ENCODE results near the gene HACE1.
"Not testable (repeated sequence)": the region's sequence is repeated elsewhere in the genome, so short reads cannot be mapped to it uniquely, and the experiment has no call there.

The HACE1 gene, protein sequence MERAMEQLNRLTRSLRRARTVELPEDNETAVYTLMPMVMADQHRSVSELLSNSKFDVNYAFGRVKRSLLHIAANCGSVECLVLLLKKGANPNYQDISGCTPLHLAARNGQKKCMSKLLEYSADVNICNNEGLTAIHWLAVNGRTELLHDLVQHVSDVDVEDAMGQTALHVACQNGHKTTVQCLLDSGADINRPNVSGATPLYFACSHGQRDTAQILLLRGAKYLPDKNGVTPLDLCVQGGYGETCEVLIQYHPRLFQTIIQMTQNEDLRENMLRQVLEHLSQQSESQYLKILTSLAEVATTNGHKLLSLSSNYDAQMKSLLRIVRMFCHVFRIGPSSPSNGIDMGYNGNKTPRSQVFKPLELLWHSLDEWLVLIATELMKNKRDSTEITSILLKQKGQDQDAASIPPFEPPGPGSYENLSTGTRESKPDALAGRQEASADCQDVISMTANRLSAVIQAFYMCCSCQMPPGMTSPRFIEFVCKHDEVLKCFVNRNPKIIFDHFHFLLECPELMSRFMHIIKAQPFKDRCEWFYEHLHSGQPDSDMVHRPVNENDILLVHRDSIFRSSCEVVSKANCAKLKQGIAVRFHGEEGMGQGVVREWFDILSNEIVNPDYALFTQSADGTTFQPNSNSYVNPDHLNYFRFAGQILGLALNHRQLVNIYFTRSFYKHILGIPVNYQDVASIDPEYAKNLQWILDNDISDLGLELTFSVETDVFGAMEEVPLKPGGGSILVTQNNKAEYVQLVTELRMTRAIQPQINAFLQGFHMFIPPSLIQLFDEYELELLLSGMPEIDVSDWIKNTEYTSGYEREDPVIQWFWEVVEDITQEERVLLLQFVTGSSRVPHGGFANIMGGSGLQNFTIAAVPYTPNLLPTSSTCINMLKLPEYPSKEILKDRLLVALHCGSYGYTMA

DNA sequence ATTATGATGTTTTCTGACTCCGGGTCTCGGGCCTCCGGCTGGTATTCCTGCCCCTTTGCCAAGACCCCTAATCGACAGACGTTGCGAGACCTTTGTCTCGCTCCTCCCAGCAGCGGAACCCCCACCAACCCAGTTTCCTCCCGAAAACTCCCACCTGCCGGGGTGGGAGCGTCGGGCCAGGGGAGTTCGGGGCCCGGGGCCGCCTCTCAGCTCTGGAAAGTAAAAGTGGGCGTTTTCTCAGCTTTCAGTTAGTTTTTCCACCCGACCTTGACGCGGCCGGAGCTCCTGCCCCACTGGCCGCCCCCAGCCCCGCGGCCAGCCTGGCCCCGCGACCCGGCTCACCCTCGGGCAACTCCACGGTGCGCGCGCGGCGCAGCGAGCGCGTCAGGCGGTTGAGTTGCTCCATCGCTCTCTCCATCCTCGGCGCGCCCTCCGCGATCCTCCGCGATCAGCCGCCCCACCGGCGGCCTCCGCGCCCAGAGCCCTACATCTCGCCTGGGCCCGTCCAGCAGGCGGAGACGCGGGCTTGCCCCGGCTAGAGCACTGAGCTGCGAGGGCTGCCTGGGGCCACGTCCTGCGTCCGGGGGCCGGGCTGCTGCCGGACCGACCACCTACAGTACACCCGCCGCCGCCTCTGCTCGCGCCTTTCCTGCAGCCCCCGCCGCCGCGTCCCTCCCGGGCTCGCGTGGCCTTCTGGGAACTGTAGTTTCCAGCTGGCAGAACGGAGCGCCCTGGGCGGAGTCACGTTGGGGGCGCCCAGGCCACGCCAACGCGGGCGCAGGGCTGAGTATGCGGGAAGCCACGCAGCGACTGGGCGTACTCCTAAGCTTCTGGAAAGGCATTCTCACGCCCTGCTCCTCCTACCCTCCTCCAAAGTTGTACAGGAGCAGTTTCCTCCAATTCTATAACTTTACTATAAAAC is at the start of gene HACE1:
Gene HACE1, minus strand, starts transcription at position 695 of the 922 bp plus-strand sequence. Its CDS starts 277 bp downstream, at position 418.
- peak; percentile 66 to 76 for DNase-seq (ENCODE audit: low read depth in 2 of 2)

DNA sequence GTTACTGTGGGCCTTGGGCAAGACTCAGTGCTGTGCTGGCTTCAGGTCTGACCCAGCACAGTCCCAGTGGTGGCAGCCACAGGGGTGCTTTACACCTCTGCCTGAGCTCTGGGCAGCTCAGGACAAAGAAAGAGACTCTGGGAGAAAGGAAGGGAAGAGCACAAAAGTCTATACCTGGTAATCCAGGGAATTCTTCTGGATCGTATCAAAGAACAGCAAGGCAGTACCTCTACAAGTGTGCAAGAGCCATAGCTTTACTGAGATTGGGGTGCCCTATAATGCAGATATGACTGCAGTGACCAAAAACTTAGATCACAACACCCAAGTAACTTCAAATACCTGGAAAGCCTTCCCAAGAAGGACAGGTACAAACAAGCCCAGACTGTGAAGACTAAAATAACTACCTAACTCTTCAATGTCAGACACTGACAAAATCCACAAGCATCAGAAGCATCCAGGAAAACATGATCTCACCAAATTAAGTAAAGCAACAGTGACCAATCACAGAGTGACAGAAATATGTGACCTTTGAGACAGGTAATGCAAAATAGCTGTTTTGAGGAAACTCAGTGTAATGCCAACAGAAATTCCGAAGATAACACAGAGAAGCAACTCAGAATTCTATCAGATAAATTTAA is 49.3 kb upstream of the HACE1 start:
- no peak for DNase-seq (ENCODE audit: low read depth in 2 of 2)

DNA sequence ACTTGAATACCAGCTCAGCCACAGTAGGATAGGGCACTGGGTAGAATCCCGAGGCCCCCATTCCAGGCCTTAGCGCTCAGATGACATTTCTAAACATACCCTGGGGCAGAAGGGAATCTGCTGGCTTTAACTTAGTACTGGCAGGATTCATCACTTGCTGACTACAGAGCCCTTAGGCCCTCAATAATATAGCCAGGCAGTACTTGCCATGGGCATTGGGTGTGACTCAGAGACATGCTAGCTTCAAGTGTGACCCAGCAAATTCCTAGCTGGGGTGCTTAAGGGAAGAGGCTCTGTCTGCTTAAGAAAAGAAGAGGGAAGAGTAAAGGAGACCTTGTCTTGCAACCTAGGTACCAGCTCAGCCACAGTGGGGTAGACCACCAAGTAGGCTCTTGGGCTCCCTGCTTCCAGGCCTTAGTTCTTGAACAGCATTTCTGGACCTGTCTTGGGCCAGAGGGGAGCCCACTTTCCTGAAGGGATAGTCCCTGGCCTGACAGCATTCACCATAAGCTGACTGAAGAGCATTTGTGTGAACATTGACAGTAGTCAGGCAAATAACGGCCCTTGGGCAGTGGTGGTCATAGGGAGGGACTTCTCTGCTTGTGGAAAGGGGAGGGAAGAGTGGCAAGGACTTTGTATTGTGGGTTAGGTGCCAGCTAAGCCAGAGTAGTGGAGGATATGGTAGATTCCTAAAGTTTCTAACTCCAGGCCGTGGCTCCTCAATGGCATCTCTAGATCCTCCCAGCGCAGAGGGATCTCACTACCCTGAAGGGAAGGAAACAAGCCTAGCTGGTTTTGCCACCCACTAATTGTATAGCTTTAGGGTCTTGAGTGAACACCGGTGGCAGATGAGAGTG is 48.5 kb upstream of the HACE1 start:
- no peak for DNase-seq (ENCODE audit: low read depth in 2 of 2)

DNA sequence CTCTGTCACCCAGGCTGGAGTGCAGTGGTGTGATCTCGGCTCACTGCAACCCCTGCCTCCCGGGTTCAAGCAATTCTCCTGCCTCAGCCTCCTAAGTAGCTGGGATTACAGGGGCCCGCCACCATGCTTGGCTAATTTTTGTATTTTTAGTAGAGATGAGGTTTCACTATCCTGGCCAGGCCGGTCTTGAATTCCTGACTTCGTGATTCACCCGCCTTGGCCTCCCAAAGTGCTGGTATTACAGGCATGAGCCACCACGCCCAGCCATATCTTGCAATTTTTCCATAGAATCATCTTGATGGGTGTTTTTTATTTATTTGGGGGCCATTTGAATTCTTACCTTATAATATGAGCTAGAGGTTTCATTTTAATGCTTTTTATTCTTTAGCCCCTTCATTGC is 39.2 kb upstream of the HACE1 start:
- DNase-seq (ENCODE audit: low read depth in 2 of 2): not testable (repeated sequence)

DNA sequence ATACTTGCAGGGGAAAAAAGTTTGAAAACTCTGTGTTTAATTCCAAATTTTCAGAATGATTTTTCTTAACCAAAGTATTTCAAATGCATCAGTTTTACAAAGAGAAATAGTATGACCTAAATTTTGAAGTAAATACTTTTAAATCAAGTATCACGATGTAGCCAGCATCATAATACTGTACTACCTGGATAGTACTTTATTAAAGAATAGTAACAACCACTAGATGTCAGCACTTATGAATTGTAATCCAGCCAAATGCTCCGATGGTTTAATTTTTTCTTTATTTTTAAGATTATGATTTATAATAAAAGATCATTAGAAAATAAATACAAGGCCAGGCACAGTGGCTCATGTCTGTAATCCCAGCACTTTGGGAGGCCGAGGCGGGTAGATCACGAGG is 37.2 kb upstream of the HACE1 start:
- no peak for DNase-seq (ENCODE audit: low read depth in 2 of 2)

DNA sequence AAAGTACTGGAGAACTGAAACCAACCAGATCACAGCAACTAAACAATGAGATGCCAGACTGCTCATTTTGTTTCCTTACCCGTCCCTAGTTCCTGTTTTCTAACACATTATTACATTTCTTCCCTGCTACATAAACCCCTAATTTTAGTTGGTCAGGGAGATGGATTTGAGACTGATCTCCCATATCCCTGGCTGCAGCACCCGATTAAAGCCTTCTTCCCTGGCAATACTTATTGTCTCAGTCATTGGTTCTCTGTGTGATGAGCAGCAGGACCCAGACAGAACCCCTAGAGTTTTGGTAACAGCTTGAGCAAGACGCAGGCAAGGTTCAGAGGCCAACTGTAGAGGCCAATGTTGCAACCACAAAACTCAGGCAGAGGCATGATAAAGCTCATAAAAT is 28.3 kb upstream of the HACE1 start:
- no peak for DNase-seq (ENCODE audit: low read depth in 2 of 2)

DNA sequence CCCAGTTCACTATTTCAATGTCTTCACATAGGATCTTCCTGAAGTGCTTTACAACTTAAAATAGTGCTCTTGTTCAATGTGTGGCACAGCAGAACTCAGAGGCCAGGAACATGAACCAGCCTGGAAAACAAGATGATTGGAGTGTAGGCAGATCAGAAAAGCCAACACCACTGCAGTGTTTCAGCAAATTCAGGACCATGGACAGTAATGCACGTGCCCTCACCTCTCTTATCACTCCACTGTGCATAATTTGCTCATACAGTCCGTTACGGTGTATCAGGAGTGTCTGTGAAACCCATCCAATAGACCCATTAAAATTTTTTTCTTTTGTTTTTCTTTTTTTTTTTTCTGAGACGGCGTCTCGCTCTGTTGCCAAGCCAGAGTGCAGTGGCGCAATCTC is 27.6 kb upstream of the HACE1 start:
- no peak for DNase-seq (ENCODE audit: low read depth in 2 of 2)

DNA sequence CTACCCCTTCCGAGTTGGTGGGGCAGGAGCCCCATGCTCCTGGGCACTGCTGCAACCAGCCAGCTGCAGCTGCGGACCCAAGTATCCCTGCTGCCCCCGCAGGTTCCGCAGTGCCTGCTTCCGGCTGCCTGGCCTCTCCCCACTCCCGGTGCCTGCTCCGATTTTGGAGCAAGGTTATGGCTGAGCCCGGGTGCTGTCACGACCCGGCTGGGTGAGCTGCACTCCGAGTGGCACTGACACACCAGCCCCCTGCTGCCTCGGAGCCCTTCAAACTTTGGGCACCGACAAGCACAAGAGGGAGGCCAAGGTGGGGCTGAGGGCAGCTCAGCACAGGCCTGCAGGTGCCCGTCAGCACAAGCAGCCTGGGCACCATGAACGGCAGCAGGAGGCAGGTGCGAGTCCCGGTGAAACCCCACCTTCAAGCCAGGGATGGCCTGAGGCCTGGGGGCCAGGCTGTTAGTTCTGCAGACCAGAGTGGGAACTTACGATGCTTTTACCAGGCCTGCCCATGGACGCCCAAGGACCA is 25.9 kb upstream of the HACE1 start:
- no peak for DNase-seq (ENCODE audit: low read depth in 2 of 2)

DNA sequence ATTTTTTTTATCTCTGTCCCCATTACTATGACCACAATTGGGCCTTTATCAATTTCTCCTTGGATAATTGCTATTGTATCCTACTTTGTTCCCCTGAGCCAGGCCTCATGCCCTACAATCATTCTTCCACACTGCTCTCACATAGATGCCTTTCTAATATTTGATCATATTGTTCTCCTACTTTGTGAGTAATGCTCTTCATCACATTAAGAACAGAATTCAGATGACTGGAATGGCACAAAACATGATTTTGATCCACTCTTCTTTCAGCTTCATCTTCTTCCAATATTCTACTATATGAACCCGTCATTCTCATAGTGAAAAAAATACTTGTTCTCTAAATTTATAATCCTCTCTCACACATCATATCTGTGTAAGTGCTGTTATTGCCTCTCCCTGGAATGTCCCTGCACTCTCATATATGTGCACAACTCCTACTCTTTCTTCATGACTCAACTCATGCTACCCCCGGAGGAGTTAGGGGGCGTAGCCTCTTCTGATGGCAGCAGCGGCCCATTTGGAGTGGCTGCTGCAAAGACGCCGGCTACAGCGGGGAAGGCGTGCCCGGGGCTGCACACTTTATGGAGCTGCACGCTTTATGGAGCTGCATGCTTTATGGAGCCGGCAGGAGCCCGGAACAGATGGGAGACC is 25.3 kb upstream of the HACE1 start:
- no peak for DNase-seq (ENCODE audit: low read depth in 2 of 2)

DNA sequence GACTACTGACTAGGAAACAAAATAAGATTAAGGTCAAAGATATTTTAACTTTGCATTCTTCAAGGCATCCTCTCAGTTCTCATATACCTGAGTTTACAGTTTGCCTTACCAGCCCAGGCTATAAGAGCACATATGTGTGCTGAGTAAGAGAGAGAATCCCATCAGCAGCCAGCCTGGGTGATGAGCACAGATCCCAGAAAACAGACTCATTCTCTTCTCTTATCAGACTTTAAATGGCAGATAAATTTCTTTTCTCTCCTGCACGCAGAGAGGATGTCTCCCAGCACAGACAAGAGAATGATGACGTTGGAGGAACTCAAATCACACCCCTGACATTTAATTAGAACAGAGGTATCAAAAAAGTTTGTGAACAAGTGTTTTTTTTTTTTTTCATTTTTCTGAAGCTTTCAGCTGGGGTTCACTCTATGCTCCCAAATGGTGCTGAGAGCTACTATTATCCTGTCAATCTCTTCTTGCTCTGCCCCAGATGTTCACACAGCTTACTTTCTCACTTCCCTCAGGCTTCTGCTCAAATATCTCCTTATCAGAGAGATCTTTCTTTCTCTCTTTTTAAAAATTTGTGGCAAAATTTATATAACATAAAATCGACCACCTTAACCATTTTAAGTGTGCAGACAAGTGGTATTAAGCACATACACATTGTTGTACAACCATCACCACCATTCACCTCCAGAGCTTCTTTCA is 22.4 kb upstream of the HACE1 start:
- no peak for DNase-seq (ENCODE audit: low read depth in 2 of 2)

DNA sequence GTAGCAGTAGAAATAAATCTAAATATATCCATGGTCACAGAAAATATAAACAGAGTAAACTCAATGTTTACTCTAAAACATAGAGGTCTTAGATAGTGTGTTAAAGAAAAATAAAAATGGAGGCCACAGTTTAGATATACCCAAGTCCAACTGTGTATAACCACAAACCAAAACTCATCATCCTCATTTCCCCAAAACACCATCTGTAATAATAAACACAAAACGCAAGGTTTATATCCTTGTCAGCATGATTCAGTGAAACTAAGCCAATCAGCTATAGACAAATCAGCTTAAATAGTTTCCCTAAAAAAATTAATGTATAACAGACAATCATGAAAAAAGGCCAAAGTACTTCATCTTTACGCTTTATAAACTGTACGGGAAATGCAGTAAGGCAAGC is 2.7 kb upstream of the HACE1 start:
- DNase-seq (ENCODE audit: low read depth in 2 of 2): no peak

DNA sequence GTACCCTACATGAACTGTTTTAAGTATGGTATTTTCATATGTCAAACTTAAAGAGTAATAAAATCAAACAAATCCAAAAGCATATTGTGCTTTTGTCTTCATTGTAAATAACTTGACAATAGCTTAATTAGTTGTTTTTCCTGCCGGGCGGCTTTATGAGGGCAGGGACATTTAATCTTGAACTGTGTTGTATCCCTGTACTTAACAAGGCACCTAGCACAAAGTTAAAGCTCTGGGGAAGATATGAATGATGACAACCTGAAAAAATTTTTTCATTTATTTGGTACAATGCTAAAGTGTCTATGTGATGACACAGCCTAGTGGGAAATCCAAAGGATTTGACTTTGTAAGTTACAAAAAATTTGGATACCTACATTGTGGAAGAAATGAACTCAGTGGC is 502 bp upstream of the HACE1 start:
- no peak for DNase-seq (ENCODE audit: low read depth in 2 of 2)

DNA sequence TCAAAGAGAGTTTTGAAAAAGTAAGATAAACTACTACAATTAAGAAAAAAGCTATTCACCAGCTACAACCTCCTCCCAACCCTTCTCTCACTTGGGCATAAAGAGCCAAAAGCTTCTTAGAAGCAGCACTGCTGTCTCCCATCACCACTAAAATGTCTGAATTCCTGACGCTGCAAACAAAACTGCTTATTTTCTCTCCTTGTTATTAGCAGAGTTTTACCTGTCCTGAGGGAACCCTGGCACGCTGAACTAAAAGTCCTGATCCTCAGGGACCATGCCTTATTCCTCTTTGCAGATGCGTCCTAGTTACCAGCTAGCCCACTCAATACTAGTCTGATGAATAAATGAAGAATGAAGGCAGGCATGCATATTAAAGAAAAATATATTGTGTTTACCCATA is 1.1 kb downstream of the HACE1 start:
- DNase-seq (ENCODE audit: low read depth in 2 of 2): no peak

DNA sequence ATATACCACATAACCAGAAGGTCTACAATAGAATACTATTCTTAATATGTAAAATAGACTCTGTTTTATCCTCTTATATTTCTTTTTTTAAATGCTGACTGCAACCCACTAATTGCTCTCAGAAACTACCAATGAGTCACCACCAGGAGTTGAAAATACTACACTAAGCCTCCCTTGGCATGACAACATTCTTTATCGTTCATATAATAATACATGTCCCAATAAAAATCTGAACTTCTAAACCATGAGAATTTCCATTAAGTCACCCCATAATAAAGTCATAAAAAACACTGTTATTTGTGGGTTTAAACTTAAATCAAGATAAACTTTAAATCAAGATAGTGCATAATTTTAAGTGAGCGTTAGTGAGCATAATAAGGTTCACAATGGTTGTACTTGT is 4.2 kb downstream of the HACE1 start:
- no peak for DNase-seq (ENCODE audit: low read depth in 2 of 2)

DNA sequence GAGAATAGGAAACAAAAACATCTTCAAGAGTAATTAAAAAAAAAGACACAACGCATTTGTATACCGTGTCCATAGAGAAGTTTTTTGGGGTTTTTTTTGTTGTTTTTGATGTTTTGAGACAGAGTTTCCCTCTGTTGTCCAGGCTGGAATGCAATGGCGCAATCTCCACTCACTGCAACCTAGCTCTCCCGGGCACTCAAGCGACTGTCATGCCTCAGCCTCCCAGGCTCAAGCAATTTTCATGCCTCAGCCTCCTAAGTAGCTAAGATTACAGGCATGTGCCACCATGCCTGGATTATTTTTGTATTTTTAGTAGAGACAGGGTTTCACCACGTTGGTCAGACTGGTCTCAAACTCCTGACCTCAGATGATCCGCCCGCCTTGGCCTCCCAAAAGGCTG is 12.0 kb downstream of the HACE1 start:
- DNase-seq (ENCODE audit: low read depth in 2 of 2): not testable (repeated sequence)

DNA sequence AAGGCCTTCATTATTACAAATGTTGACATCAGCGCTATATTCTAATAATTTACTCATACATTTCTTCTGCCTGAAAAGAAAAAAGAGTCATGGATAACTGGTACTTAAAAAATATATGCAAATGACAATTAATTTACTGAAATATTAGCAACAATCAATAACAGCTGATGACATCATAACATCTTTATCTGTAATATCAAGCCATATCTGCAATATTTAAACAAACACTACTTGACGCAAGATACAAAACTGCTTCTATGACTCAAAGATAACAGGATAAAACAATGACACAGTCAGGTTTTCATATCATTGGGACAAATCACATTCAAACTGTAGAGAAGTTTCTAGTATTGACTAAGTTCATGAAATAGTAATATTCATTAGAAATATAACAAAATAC is 16.5 kb downstream of the HACE1 start:
- no peak for DNase-seq (ENCODE audit: low read depth in 2 of 2)

DNA sequence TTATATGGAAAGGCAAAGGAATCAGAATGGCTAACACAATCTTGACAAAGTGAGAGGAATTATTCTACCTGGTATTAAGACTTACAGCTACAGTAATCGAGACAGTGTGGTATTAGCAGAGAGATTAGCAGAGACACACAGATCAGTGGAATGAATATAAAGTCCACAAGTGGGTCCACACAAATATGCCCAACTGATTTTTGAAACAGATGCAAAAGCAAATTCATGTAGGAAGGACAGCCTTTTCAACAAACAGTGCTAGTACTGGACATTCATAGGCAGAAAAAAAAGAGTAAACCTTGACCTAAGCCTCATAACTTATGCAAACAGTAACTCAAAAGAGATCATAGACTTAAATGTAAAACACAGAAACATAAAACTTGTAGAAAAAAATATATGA is 22.6 kb downstream of the HACE1 start:
- DNase-seq (ENCODE audit: low read depth in 2 of 2): no peak

DNA sequence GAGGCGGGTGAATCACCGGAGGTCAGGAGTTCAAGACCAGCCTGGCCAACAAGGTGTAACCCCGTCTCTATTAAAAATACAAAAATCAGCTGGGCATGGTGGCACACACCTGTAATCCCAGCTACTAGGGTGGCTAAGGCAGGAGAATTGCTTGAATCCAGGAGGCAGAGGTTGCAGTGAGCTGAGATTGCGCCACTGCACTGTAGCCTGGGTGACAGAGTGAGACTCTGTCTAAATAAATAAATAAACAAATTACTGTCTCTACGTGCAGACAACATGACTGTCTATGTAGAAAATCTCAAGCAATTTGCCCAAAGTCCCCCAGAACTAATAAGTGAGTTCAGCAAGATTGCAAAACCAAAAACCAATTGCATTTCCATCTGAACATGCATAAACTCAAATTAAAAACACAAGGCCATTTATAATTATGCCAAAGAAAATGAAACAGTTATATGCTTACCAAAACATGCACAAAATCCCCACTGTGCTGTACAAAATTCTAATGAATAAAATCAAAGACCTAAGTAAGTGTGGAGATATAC is 23.2 kb downstream of the HACE1 start:
- DNase-seq (ENCODE audit: low read depth in 2 of 2): not testable (repeated sequence)

DNA sequence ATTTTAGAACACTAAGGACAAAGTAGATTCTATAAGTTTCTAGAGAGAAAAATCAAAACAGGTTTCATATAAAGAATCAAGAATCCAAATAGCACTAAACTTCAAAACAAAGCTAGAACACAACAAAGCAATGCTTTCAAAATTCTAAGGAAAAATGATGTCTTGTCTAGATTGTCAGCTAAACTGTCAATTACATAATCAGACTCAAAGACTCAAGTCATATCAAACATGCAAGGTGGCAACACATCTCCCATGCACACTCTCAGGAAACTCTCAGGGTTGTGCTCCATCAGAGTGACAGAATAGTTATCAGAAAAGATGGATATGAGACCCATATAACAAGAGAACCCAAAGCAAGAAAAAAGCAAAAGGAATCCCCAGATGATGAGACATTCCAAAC is 23.9 kb downstream of the HACE1 start:
- DNase-seq (ENCODE audit: low read depth in 2 of 2): no peak
